HL-60 (cell line): ENCODE measurements around the gene FRMD5.

ENCODE experiments used
- DNase-seq, 2 experiments: peaks; one replicate each; pipeline ENCODE4 v3.0.0-alpha.2; 2010 to 2020; ENCODE audit warnings: low read depth in 1 of 2, low spot score in 1 of 2
- H3K27ac ChIP-seq: fragments of 250-450 bp; sonication (Bioruptor Pico); replicated peaks from 2 replicates; pipeline ENCODE4 v1.5.1; 2020; ENCODE audit warnings: mild to moderate bottlenecking, moderate library complexity
- H3K27me3 ChIP-seq: fragments of 250-450 bp; sonication (Bioruptor Pico); 2 replicates; pipeline ENCODE4 v1.5.1; 2021; ENCODE audit warnings: mild to moderate bottlenecking, moderate library complexity; ENCODE audit not compliant: insufficient read depth, poor library complexity, severe bottlenecking
- H3K4me3 ChIP-seq: replicated peaks from 2 replicates; pipeline ENCODE4 v1.5.1; 2011; ENCODE audit warnings: mild to moderate bottlenecking, control low read depth, low read length; ENCODE audit not compliant: insufficient read depth
- GABPA ChIP-seq: IDR thresholded peaks from 2 replicates; pipeline ENCODE4 v1.6.1; 2012; ENCODE audit warnings: low read depth
- POLR2AphosphoS5 ChIP-seq: IDR thresholded peaks from 2 replicates; pipeline ENCODE4 v1.6.1; 2012; ENCODE audit warnings: low read depth
- REST ChIP-seq: IDR thresholded peaks from 2 replicates; pipeline ENCODE4 v1.6.1; 2012; ENCODE audit warnings: low read depth; ENCODE audit not compliant: insufficient replicate concordance
- SPI1 ChIP-seq: IDR thresholded peaks from 2 replicates; pipeline ENCODE4 v1.6.1; 2012; ENCODE audit warnings: low read depth, mild to moderate bottlenecking, borderline replicate concordance
- TF ChIP-seq, protein P1 (sequence below): IDR thresholded peaks from one replicate; pipeline ENCODE4 v1.5.1; 2011; ENCODE audit warnings: low read length, control low read depth, inconsistent platforms; ENCODE audit not compliant: insufficient read depth

The FRMD5 gene

GRCh38 chr15:43895586-43895985 lies 299.5 kb downstream of the FRMD5 start:
- TF ChIP-seq, protein P1, sequence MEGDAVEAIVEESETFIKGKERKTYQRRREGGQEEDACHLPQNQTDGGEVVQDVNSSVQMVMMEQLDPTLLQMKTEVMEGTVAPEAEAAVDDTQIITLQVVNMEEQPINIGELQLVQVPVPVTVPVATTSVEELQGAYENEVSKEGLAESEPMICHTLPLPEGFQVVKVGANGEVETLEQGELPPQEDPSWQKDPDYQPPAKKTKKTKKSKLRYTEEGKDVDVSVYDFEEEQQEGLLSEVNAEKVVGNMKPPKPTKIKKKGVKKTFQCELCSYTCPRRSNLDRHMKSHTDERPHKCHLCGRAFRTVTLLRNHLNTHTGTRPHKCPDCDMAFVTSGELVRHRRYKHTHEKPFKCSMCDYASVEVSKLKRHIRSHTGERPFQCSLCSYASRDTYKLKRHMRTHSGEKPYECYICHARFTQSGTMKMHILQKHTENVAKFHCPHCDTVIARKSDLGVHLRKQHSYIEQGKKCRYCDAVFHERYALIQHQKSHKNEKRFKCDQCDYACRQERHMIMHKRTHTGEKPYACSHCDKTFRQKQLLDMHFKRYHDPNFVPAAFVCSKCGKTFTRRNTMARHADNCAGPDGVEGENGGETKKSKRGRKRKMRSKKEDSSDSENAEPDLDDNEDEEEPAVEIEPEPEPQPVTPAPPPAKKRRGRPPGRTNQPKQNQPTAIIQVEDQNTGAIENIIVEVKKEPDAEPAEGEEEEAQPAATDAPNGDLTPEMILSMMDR, result no peak
- no peak for TF ChIP-seq POLR2AphosphoS5
- no peak for TF ChIP-seq GABPA
- no peak for TF ChIP-seq REST
- TF ChIP-seq SPI1, result no peak
- no peak overlapping the region for H3K4me3 ChIP-seq
- H3K27me3 ChIP-seq, result no peaks in the 10 kb centered on the region
- no peak for DNase-seq
- no peak overlapping the region for H3K27ac ChIP-seq

GRCh38 chr15:43893956-43894355 lies 301.1 kb downstream of the FRMD5 start:
- no peak for DNase-seq
- H3K27me3 ChIP-seq, result no peaks in the 10 kb centered on the region
- H3K4me3 ChIP-seq, result no peak overlapping the region
- no peak overlapping the region for H3K27ac ChIP-seq
- TF ChIP-seq POLR2AphosphoS5 (no peak), SPI1 (no peak), REST (no peak), GABPA (no peak)
- TF ChIP-seq, protein P1, result no peak

DNA sequence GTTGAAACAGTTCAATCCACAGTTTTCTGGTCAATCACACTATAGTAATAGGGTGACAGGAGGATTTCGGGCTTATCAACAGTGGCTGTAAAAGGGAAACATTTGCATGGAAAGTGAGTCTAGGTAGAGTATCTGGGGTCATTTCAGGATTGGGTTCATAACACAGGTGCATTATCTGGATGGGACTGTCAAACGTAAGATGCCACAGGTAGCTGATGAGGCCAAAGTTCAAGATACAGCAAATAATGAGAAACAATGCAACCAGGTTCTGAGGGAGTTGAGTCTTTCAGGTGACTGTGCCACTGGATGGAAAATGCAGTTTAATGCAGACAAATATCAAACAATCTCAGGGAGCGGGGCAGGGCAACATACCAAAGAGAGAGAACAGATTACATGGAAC lies 306.0 kb downstream of the FRMD5 start:
- Histone ChIP-seq H3K27ac (no peak overlapping the region), H3K4me3 (no peak overlapping the region), H3K27me3 (no peaks in the 10 kb centered on the region)
- no peak for DNase-seq
- TF ChIP-seq, protein P1, result no peak
- TF ChIP-seq POLR2AphosphoS5 (no peak), REST (no peak), GABPA (no peak), SPI1 (no peak)
